ENCODE results near the gene EHBP1L1. TPM values are rescaled to one million over a fixed set of nuclear protein-coding genes. Genes with fewer than 3 reads are reported as not detected.
A peak's percentile ranks its signal among the peaks of the same experiment; 100 is the strongest.

EHBP1L1 gene
- total and polyA plus RNA-seq, 2 of the 8 experiments (the other 6 are each of a cell fraction or from before 2014, with no cell fraction given), result 4.3 to 6.6 TPM

DNA sequence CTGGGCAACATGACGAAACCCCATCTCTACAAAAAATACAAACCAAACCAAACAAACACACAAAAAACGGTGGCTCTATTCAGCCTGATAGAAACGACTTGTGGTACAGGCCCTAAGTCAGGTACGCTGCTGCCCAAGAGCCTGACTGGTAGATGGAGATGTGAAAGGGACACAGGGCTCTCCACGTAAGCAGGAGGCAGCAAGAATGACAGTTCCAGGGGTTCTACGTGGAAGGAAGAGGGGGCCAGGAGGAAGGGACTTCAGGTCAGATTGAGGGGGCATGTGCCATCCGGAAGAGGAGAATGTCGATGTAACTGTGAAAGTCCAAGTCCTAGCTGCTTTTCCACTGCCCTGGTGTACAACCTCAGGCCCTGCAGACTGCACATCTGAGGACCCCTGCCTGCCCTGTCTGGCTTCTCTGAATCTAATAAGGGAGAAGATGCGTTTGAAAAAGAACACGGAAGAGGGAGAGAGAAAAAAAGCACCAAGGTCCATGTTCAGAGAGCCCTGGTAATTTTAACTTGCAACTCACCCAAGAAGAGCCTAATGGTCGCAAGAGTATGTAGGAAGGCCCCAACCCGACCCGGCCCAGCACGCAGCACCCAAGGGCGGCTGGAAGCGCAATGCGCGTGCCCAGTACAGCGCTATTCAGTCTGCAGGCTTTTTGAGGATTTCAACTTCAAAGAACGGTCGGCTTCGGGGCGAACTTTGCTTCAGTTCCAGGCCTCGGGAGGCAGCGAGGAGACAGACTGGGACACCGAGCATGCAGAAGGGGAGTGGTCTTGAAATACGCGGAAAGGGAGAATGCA, 6.5 kb upstream of the EHBP1L1 start:
- FAIRE-seq (no peak), DNase-seq (ENCODE audit: low read depth in 1 of 2, low spot score in 2 of 2) (no peak)
- Histone ChIP-seq H3K79me1 (ENCODE audit: low read depth, low read length) (peaks cover 2% of the 10 kb centered on the region; the same call in 1 of the 2 replicates), H2BK120ac (replicated peaks; ENCODE audit: low read depth, low read length) (no peak overlapping the region), H2AK5ac (ENCODE audit: low read depth, low read length) (no peak overlapping the region), H4K8ac (ENCODE audit: extremely low read depth, insufficient read depth, low read length) (no peak overlapping the region), H3K56ac (replicated peaks; ENCODE audit: insufficient read length, low read depth, low read length) (peak overlapping the region; percentile 34), H4K91ac (replicated peaks; ENCODE audit: insufficient read length, low read length) (no peak overlapping the region), H4K5ac (ENCODE audit: insufficient read length, low read depth, low read length) (peak overlapping the region; percentile 47), H3K36me3 (ENCODE audit: control insufficient read depth in 2 of 4, insufficient read depth in 4 of 4, low read length in 3 of 4) (no peaks in the 10 kb centered on the region), H3K4me3 (ENCODE audit: extremely low read depth in 1 of 4, insufficient read depth in 2 of 4, low read depth in 3 of 4, low read length in 4 of 4) (peak overlapping the region; percentile 67 to 97 (median 92)), H2BK12ac (ENCODE audit: low read depth, low read length) (no peak overlapping the region), H3K23me2 (ENCODE audit: low read depth, low read length) (peaks cover 6% of the 10 kb centered on the region; the same call in 1 of the 2 replicates), H3K18ac (ENCODE audit: extremely low read depth, low read length) (0 out of 2 replicates have a peak overlapping the region, but pooled peaks have one; percentile 48), H3K4me1 (replicated peaks in 1 of 4; ENCODE audit: control insufficient read depth in 3 of 4, insufficient read depth in 4 of 4, low read length in 3 of 4) (peaks cover 5 to 23% (median 14%) of the 10 kb centered on the region in 4 experiments), H3K23ac (ENCODE audit: insufficient read length) (no peak overlapping the region), H3K9me3 (ENCODE audit: insufficient read depth in 2 of 2, low read depth in 1 of 2, low read length in 1 of 2) (no peaks in the 10 kb centered on the region), H3K79me2 (ENCODE audit: control insufficient read depth in 1 of 2, insufficient read depth in 2 of 2, low read length in 2 of 2) (peaks cover 0 to 11% of the 10 kb centered on the region in 2 experiments; a peak in 1 of 4 replicates), H2BK5ac (ENCODE audit: low read depth, low read length) (peak overlapping the region; percentile 21; the same call in 1 of the 2 replicates), H2AFZ (ENCODE audit: low read length) (no peak overlapping the region), H2BK20ac (ENCODE audit: low read length) (no peak overlapping the region), H3K9ac (replicated peaks in 1 of 4; ENCODE audit: extremely low read depth in 1 of 4, low read depth in 3 of 4, low read length in 3 of 4) (peak overlapping the region in 3 of 4 experiments; percentile 8 to 73 (median 38); a peak in 5 of 7 replicates), H3K14ac (ENCODE audit: insufficient read length) (no peak overlapping the region), H3K4ac (replicated peaks; ENCODE audit: insufficient read length, low read depth, low read length) (peak overlapping the region; percentile 8), H4K20me1 (replicated peaks in 1 of 2; ENCODE audit: control insufficient read depth in 1 of 2, insufficient read depth in 2 of 2, low read length in 2 of 2) (peaks cover 15 to 16% of the 10 kb centered on the region in 2 experiments), H3K27ac (ENCODE audit: low read depth, low read length) (peak overlapping the region; percentile 13; the same call in 1 of the 2 replicates), H3K4me2 (ENCODE audit: insufficient read depth in 1 of 2, low read depth in 2 of 2, low read length in 2 of 2) (peak overlapping the region; percentile 72 to 90), H3K27me3 (replicated peaks in 1 of 4; ENCODE audit: control insufficient read depth in 3 of 4, extremely low read depth in 1 of 4, insufficient read depth in 3 of 4, low read length in 3 of 4) (peaks cover 0 to 3% (median 0%) of the 10 kb centered on the region in 4 experiments; a peak in 3 of 7 replicates), H2BK15ac (ENCODE audit: low read length) (0 out of 2 replicates have a peak overlapping the region, but pooled peaks have one; percentile 61)
- WGBS, 2 experiments (ENCODE audit: extremely low coverage in 1 of 2, insufficient coverage in 1 of 2, insufficient read length in 1 of 2, insufficient replicate concordance in 2 of 2, low coverage in 1 of 2, low lambda C conversion rate in 2 of 2, missing lambda C conversion rate in 1 of 2), result 22% methylated on average over 28 of the region's 28 CpGs; no CpG with 5 or more reads in 1 of the 2 experiments
- POLR2A ChIA-PET (ENCODE audit: partially characterized antibody), result interaction anchor here (0.9 to 2.0 kb wide), 4 partner anchors 10 to 72 kb away, joined by 3 to 14 read pairs (median 4); partner anchors contain the start of gene LTBP3
- TF ChIP-seq EGR1 (IDR thresholded peaks at IDR 0.05; ENCODE audit: borderline replicate concordance, low read depth, low read length), result no peak
- no peak for TF ChIP-seq TBP (IDR thresholded peaks at IDR 0.05; ENCODE audit: low read depth, low read length)
- no peak for TF ChIP-seq TAF7 (optimal IDR thresholded peaks at IDR 0.05; ENCODE audit: borderline replicate concordance, low read depth, low read length)
- no peak for TF ChIP-seq POU5F1 (IDR thresholded peaks at IDR 0.05; ENCODE audit: low read depth, low read length)
- 0 out of 2 replicates have a peak, but pooled peaks have one; percentile 38 for TF ChIP-seq PHF8 (conservative IDR thresholded peaks at IDR 0.05; ENCODE audit: low read depth, low read length)
- TF ChIP-seq MAFK (IDR thresholded peaks at IDR 0.05; ENCODE audit: low read depth, low read length), result no peak
- CTCF ChIA-PET (ENCODE audit: partially characterized antibody), result interaction anchor here (0.8 to 16.3 kb wide), 9 partner anchors 9 to 294 kb away, joined by 3 to 284 read pairs (median 31); partner anchors contain the start of gene LTBP3
